HG03342 (cell line): ENCODE data around the gene ZDHHC14.

Experiments
- ATAC-seq: cut with Tn5 transposase; IDR thresholded peaks from one replicate; pipeline ENCODE4 v1.9.1; 2021; ENCODE audit warnings: mild to moderate bottlenecking, moderate library complexity; ENCODE audit not compliant: unreplicated experiment

The ZDHHC14 gene

DNA sequence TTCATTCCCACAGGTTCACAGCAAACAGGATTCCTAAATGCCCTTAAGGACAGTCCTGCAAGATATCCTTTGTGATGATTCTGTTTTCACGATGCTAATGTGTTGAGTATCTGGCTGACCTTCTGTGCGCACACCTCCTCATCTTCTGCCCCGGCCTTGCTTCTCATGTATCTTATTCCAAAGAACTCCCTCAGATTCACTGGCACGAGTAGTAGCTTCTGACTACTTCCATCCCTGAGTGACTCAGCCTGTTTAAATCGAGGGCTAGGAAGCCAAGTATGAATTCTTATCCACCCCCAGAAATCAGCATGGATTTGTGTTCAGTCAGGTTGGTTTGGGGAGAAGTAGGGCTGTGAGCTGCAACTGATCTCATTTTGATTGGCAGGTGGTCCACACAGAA is 251.8 kb downstream of the ZDHHC14 start:
- no peak for ATAC-seq

DNA sequence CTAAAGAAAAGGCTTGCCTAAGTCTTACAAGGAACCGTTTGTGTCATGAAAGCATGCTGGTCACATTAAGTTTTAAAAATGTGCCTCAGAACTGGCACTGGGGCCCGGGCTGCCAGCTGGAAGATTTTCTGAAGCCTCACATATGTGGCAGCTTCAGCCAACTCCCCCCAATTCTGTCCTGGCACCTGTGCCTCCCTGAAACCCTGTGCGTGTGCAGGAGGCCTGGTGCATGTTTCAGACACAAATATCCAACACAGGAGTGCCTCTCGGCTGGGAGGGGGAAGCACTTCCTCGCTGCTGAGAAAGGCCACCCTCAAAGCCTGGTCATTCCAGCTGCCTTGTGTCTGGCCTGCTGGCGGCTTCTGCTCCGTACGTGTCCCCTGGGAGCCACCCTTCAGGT is 253.6 kb downstream of the ZDHHC14 start:
- ATAC-seq: no peak

DNA sequence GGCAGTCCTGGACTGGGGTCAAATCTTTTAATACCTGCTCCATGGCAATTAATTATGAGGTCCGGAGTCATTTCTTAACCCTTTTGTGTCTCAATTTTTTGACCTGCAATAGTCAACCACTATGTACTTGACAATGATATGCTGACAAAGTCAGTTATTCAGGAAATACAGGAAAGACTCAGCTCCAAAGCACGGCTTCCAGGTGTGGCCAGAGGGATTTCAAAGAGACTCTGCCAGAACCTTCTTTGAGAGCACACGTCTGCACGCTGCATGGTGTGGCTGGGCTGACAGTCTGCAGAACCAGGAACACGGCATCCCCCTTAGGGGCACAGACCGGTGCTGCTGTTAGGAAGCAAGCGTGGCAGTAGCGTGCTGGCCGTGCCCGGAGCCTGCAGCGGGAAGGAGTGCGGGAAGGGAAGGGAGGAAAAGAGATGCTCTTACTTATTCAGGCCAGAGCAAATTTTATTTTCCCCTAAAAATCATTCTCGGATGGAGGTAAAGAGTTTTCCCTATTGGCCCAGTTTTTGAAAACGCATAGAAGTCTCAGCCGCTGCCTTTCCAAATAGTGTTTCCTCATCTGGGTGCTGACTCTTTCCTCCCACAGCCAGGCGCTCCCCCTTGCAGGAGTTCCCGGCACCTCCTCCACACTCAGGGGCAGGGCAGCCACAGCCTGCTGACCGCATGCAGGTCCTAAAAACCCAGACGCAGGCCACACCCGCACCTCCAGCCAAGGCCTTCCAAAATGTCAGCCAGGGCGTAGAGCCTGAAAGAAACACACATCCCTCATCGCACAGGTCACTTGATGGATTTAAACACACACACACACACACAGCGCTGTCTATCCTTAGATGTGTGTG is 254.6 kb downstream of the ZDHHC14 start:
- ATAC-seq: no peak

DNA sequence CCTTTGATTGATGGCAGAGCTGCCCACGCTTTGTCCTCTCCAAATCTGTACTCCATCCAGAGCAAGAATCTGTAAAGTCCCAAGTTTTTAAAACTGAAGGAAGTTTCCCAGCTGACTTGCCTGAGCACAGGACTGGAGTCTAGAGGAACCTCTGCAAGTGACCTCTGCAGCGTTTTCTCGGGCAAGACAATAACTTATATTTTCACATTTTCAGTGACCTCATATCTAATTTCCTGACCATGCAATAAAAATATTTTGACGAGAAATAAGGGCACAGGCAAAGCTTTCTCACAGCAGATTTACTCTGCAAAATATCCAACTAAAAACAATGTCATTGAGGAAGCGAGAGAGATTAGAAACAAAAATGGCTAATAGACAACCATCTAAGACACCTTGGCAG is 256.5 kb downstream of the ZDHHC14 start:
- no peak for ATAC-seq

DNA sequence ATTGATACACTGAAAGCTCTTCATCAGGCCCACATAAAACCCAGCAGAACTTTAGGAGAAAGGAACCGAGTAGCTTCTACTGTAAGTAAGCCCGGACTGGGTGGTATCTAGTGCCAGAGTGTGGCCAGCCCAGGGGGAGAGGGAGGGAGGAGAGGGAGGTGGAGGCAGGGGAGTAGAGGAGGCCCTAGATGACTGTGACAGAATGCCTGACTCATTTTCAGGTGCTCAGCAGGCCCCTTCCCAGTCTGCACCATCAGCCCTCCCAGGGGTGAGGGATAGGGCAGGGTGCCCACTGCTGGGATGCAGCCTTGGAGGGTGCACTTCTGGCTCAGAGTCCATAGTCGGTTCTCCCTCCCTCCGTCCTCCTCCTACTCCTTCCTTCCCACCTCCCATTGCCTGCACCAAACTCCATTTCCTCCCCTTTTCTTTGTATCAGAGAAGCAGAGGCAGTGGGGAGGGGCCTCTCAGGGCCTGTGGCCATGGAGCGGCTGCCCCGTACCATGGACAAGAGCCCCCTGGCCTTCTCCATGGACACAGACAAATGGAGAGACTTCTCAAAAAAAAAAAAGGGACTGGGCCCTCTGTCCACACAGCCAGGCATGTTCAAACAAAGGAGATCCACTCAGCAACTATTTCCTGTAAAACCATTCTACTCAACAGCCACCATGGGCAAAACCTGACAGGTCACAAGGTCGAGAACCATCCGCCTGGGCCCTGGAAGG is 257.1 kb downstream of the ZDHHC14 start:
- ATAC-seq: no peak

DNA sequence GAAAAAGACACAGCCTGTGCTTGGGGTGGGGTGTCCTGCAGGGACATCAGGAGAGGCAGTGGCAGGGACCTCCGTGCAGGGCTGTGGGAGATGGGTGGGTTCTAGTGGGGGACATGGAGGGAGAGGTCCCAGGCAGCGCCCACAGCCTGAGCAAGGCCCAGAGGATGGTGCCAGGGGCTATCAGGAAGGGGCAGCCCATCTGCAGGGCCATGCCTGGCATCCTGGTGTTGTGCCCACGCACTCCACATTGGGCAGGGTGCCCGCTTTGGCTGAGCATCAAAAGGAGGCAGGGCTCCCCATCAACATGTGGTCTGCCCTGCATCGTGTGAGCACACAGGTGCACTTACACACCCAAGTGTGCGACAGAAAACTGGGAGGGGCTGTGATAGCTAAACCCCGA is 257.8 kb downstream of the ZDHHC14 start:
- no peak for ATAC-seq

DNA sequence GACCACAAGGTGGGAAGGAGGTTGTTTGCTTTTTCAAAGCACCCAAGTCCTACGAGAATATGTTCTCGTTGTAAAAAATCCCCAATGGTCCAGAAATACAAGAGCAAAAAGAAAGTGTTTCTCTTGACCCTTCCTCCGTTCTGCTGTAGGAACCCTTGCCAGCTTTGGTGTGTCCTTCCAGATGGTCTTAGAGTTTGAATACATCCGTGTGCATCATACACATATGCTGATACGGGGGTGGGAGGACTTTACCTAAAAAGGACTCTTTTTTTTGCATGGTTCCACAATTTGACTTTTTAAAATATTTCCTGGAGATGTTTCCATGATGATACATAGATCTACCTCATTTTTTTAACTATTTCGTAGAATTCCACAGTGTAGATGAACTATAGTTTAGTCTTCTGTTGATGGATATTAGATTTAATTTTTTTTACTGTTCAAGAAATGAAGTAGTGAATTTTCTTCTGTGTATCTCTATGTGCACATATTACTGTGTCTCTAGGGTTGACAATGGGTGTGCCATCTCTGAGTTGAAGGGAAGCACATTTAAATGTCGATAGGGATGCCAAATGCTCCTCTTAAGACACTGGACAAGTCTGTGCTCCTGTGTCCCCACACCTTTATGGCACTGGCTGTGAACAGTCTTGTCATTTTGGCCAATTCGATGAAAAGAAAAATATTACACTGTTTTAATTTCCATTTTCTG is 259.9 kb downstream of the ZDHHC14 start:
- ATAC-seq: no peak

DNA sequence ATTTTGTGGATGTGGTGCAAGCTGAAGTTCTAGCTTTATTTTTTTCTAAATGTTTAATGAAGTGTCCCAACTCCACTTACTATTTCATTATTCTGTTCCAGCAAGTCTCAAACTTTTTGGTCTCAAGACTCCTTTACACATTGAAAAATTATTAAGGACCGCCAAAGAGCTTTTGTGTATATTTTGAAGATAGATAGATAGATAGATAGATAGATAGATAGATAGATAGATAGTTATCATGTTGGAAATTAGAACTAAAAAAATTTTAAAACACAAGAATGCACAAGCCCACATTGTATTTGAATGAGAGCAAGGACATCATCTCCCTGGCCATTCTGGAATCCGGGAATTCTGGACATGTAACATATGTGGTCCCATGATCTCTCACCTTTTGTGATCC is 260.8 kb downstream of the ZDHHC14 start:
- no peak for ATAC-seq

DNA sequence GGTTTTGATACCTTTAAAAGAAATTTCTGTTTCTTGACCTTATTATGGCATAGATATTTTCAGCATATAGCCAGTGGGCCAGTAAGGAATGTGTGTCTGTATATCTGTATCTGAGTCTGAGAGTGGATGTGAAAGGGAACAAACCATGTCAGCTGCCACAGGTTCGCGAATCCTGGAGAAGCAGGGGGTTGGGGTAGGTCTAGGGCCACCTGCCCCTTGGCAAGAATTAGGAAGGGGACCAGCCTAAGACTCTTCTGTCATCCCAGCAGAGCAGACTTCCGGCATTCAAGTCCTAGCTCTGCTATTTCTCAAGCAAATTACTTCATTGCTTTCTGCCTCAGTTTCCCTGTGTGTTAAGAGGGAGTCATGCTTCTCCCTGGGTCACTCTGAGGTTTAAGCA is 261.7 kb downstream of the ZDHHC14 start:
- no peak for ATAC-seq

DNA sequence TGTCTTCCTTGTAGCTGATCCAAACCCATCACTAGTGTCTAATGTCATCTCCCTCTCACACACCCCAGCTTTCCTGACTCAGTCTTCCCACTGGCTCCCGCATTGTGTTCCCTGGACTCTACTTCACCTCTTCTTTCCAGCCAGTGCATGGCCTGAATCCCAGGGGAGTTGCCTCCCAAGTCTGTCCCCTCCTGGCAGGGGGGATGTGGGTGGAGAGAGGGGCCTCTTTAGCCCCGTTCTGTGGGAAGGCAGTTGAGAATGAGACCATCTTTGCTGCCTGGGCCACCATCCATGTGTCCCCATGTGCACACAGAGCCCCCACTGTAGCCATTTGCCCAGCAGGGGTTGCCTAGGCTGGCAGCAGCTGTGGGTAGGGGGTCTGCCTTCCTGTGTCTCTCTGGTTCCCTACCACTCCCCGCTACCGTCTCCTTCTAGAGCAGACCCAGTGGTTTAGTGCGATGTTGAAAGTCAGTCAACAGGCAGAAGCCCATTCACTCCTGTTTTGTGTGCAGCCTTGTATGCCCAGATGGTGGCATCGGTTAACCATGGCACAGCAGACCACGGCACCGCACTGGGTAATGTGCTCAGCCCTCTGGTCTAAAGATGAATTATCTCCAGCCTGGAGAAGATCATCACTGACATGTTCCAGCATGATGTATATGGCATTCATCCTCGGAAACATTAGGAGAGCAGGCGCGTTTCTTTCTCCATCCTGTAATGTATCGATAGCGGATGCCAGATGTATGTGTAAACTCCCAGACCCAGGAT is 263.2 kb downstream of the ZDHHC14 start:
- no peak for ATAC-seq

DNA sequence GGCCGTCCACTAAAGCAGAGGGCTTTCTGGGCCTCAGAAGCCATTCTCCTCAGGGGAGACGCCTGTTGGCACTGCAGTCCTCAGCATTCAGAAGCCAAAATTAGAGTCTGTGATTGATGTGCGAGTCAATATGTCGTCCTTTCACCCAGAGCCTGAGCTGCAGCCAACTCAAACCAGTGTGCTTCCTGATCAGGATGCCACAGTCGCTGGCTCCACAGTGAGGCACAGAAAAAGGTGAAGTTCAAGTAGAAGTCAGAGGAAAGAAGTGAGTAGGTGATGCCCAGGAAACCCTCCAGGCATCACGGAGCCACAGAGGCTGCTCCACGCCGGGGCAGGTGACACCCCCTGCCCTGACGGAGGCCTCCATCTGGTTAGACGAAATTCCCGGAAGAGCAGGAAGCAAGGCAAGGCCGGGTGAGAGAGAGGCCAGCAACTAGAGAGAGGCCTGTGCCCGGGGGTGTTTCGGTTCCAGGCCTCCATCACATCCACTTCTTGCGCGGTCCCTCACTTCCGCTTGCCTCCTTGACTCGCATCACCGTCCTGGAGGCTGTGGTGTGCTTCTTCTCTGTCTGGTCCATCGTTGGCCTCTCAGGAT is 264.3 kb downstream of the ZDHHC14 start:
- no peak for ATAC-seq

DNA sequence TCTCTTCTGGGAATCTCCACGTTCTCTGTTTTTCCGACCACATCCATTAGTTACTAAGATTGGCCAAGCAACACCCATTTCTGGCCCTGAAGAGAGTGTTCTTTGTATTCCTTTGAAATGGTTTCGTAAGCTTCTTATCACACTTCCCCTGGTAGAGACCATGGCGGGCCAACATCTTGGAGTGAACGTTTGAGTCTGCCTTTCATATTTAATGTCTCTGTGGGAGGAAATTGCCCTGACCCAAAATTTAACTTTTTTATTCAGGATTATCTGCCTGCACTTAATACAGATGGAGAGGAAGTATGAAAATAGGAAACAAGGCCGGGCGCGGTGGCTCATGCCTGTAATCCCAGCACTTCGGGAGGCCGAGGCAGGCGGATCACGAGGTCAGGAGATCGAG is 265.0 kb downstream of the ZDHHC14 start:
- ATAC-seq: no peak

DNA sequence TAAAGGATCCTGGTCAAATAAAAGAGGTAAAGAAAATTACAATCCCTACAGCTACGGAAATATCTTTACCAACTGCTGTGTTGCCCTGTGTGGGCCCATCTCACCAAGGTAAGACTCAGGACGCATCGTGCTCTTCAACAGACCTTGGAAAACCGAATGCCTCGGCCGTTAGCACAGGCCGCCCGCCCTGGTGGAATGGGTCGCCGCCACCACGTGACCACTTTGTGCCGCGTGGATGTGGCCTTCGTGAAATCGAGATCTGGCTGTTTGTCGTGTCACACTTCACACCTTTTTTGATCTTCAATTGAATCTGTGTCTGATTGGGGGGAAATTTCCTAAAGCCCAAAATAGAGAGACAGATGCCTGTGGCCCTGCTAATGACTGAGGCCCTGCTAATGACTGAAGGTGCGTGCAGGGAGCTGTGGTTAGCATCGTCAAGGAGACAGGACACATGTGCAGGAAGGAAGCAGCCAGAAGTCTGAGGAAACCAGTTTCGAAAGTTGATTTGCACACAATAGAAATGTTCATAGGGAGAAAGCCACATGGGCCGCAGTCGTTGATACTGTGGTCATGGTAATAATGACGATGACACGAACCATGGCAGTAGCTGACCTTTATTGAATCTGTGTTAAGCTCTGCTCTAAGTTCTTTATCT is 266.4 kb downstream of the ZDHHC14 start:
- ATAC-seq: no peak

DNA sequence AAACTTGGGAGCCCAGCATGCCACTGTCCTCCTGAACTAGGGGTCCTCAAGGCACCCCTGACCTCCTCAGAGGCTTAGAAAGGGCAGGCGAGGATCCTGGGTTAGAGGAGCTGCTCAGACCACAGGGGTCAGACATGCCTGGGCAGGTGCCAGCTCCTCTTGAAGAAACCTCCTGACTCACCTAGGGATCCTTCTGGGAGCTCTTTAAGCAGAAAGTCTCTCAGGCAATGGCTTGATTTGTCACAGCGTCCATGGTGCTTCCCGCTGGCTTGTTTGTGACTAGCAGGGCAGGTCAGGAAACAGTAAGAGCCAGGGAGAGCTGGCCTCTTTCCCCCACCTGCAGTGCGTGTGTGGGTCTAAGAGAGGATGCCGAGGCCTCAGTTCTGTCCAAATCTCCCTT is 267.6 kb downstream of the ZDHHC14 start:
- no peak for ATAC-seq

DNA sequence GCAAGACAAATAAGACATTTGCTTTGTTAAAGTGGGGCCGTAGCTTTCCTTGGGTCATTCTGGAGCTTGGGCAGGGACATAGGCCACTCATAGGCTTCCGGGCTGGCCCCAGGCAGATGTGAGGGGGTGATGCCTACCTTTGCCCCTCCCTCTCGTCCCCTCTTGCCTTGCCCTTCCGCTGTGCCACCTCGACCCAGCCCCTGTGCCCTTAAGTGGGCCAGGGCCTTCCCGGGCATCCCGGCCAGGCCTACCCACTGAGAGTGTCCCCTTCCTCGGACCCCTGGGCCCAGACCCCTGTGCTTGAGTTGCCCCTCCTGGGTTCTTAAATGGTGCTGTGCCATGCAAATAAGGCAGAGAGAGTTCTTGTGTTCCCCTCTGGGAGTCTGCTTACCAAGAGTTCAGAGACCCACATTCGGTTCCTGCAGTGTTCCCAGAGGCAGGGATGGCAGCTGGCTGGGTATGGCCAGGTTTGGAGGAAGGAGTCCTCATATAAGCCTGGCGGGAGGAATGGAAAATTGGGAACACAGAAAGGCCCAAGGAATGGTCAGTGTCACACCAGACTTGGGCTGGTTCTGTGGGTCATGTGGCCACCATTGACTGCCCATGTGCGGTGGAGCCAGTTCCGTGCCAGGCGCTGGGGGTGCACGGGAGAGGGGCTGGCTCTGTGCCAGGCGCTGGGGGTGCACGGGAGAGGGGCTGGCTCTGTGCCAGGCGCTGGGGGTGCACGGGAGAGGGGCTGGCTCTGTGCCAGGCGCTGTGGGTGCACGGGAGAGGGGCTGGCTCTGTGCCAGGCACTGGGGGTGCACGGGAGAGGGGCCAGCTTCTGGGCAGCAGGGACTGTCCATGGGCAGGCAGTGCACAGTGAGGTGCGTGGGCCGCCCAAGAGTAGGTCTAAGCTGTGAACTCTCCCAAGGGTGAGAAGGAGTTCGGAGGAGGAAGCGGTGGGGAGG is 268.6 kb downstream of the ZDHHC14 start:
- ATAC-seq: no peak

DNA sequence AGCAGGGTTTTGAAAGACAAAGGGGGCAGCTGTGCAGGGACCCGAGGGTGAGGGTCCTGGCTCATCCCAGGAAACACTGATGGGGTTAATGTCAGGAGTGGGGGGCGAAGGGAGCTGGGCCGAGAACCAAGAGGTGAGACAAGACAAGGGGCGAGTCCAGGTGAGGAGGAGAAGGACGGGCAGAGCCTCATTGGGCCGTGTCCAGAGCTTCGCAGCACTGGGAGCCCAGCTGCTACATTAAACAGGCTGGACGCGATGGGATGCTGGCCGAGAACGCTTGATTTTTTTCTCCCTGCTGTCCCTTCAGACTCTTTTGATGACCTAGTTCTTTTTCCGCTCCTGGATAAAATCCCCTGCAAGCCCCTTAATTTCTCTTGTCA is 269.3 kb downstream of the ZDHHC14 start:
- no peak for ATAC-seq

DNA sequence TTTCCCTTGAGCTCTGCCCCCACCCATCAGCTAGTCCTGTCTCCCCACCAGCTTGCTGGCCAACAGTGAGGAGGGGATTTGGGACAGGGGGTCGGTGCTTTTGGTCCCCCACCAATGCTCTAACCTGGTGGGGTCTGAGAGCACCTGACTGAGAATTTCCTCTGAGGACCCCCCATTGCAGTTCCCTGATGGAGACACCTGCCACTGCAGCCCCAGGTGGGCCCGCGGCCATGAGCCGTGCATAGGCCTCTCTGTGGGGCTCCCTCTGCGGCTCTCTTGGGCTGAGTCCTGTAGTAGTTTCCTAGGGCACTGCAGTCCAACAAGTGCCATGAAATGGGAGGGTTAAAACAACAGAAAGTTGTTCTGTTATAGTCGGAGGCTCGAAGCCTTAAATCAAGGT is 269.8 kb downstream of the ZDHHC14 start:
- ATAC-seq: no peak

DNA sequence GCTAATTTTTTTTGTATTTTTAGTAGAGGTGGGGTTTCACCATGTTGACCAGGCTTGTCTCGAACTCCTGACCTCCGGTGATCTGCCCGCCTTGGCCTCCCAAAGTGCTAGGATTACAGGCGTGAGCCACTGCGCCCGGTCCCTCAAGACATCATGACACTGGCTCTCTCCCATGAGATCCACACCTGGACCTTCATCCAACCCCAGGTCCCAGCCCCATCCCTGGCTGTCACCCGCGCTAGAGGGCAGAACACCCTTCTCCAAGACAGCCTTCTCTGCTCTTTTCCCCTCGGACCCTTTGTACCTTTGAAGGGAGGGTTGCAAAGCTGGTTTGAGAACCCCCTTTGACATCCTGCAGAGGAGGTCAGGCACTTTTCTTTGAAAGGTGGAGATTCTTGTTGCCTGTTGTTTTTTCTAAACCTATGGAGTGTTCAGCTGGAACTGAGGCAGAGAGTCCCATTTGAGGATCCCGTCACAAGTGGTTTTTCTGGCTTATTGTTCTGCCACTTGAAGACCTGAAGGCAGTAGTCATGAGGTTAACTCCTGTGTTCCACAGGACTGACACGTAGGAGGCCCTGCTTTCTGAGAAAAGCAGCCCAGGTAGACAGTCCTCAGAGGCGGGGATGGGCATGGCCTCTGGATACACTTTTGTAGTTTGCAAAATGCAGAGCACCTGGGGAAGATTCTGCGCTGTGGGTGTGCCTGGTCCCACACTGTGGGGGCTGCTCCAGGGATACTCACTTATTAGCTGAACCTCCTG is 270.9 kb downstream of the ZDHHC14 start:
- no peak for ATAC-seq
